PC-9 (cell line): Measurements from ENCODE around the gene EMX2.

Source experiments
- EZH2 ChIP-seq: fragments of 200-600 bp; sonication (generic); IDR thresholded peaks from 2 replicates; pipeline ENCODE4 v1.8.0; 2017; ENCODE audit warnings: antibody characterized with exemption, low read depth
- TF ChIP-seq, protein P1 (sequence below): fragments of 200-600 bp; sonication (generic); conservative IDR thresholded peaks from 2 replicates; pipeline ENCODE4 v1.6.1; 2017; ENCODE audit warnings: mixed run types, antibody characterized with exemption, mild to moderate bottlenecking, moderate library complexity

DNA sequence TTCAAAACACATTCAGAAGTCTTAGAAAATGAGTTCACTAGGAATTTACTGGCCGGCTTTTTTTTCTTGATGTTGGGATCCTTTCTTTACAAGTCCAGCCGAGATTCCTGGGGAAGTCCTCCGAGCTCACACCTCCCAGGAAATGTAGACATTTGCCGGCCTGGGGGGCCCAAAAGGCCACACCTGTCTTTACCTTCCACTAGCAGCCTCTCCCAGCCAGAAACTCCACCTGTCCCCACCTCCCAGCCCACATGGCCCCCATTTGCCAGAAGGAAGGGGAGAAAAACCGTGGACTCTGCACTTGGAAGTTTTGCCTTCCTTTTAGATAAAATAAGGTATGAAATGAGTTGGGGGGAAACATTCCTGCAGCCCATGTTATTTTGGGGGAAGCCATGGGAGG, 27.6 kb upstream of the EMX2 start:
- TF ChIP-seq, protein P1, sequence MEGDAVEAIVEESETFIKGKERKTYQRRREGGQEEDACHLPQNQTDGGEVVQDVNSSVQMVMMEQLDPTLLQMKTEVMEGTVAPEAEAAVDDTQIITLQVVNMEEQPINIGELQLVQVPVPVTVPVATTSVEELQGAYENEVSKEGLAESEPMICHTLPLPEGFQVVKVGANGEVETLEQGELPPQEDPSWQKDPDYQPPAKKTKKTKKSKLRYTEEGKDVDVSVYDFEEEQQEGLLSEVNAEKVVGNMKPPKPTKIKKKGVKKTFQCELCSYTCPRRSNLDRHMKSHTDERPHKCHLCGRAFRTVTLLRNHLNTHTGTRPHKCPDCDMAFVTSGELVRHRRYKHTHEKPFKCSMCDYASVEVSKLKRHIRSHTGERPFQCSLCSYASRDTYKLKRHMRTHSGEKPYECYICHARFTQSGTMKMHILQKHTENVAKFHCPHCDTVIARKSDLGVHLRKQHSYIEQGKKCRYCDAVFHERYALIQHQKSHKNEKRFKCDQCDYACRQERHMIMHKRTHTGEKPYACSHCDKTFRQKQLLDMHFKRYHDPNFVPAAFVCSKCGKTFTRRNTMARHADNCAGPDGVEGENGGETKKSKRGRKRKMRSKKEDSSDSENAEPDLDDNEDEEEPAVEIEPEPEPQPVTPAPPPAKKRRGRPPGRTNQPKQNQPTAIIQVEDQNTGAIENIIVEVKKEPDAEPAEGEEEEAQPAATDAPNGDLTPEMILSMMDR, result no peak
- TF ChIP-seq EZH2, result no peak
